C4-2B (cell line): ENCODE data around the gene SLC45A2.

Experiments used
- CTCF ChIP-seq: fragments of 450-650 bp; conservative IDR thresholded peaks from 2 replicates; pipeline ENCODE4 v1.5.1; 2017; ENCODE audit warnings: mild to moderate bottlenecking
- ZFX ChIP-seq: fragments of 450-650 bp; IDR thresholded peaks from 2 replicates; pipeline ENCODE4 v1.6.1; 2017

GRCh38 chr5:34003941-34004340 lies 19.4 kb upstream of the SLC45A2 start:
- no peak for TF ChIP-seq CTCF
- TF ChIP-seq ZFX, result no peak
